ENCODE measurements around the gene RNF5. TPM values are rescaled to one million over a fixed set of nuclear protein-coding genes. Genes with fewer than 3 reads are reported as not detected.

Gene RNF5
- total and polyA plus RNA-seq, 9 of the 15 experiments (the other 6 are each of a cell fraction or from before 2014, with no cell fraction given), result 62.2 to 245 (median 129) TPM

DNA sequence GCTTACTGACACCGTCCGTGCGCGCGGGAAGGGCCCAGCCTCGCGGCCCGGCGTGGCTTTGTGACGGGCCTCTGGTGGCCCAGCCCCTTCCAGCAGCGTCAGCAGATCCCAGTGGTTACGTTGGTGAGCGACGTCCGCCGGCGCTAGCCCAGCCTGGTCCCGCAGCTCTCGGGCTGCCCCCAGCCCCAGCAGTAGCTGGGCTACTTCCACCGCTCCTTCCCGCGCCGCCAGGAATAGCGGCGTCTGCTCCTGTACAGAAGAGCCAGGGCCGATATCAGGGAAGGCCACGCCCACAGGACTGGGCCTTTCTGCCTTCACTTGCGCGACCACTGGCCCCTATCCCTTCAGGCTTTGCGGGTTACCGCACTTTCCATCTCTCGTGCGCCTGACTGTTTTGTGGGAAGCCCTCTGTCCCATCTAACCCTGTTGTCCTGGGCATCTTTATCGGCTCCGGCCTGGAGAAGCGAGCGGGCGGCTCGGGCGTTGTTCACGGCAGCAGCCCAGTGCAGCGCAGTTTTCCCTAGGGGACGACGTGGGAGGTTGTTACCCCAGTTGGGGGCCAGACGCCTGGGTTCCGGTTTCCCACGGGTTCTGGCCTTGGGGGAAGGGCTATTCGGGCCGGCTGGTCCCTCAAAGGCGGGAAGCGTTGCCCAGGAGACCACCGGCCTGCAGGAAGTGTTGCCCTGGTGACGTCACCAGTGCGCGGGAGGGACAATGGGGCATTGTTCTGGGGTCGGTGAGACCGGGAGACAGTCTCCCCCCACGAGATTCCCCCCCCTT lies 17.9 kb downstream of the RNF5 start (continued):
- TF ChIP-seq, protein P1, sequence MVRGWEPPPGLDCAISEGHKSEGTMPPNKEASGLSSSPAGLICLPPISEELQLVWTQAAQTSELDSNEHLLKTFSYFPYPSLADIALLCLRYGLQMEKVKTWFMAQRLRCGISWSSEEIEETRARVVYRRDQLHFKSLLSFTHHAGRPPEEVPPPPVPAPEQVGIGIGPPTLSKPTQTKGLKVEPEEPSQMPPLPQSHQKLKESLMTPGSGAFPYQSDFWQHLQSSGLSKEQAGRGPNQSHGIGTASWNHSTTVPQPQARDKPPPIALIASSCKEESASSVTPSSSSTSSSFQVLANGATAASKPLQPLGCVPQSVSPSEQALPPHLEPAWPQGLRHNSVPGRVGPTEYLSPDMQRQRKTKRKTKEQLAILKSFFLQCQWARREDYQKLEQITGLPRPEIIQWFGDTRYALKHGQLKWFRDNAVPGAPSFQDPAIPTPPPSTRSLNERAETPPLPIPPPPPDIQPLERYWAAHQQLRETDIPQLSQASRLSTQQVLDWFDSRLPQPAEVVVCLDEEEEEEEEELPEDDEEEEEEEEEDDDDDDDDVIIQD (CRISPR knock-in tag; IDR thresholded peaks at IDR 0.05), result no peak
- TF ChIP-seq MAFK (IDR thresholded peaks at IDR 0.05; ENCODE audit: low read length) (peak; percentile 87), E2F3 (CRISPR knock-in tag; IDR thresholded peaks at IDR 0.05) (peak; percentile 90), KDM2B (CRISPR knock-in tag; IDR thresholded peaks at IDR 0.05) (no peak), ZNF778 (CRISPR knock-in tag; IDR thresholded peaks at IDR 0.05) (no peak), CCAR2 (IDR thresholded peaks at IDR 0.05; ENCODE audit: low read depth, low read length) (no peak), ZNF444 (CRISPR knock-in tag; IDR thresholded peaks at IDR 0.05) (no peak), MYC (IDR thresholded peaks at IDR 0.05; ENCODE audit: low read depth, low read length) (peak; percentile 98), MYC (CRISPR knock-in tag; IDR thresholded peaks at IDR 0.05; ENCODE audit: borderline replicate concordance, low read depth) (peak; percentile 72; the same call in 1 of the 2 replicates), SUPT5H (IDR thresholded peaks at IDR 0.05) (peak; percentile 96), ZNF316 (IDR thresholded peaks at IDR 0.05) (peak; percentile 99), ETV5 (CRISPR knock-in tag; IDR thresholded peaks at IDR 0.05; ENCODE audit: low read depth) (peak; percentile 18; the same call in 1 of the 2 replicates), ZNF121 (CRISPR knock-in tag; conservative IDR thresholded peaks at IDR 0.05) (no peak), XRCC3 (IDR thresholded peaks at IDR 0.05) (no peak)
- TF ChIP-seq, protein P2, sequence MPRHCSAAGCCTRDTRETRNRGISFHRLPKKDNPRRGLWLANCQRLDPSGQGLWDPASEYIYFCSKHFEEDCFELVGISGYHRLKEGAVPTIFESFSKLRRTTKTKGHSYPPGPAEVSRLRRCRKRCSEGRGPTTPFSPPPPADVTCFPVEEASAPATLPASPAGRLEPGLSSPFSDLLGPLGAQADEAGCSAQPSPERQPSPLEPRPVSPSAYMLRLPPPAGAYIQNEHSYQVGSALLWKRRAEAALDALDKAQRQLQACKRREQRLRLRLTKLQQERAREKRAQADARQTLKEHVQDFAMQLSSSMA (CRISPR knock-in tag; IDR thresholded peaks at IDR 0.05), result no peak; the same call in 1 of the 2 replicates
- TF ChIP-seq, protein P3, sequence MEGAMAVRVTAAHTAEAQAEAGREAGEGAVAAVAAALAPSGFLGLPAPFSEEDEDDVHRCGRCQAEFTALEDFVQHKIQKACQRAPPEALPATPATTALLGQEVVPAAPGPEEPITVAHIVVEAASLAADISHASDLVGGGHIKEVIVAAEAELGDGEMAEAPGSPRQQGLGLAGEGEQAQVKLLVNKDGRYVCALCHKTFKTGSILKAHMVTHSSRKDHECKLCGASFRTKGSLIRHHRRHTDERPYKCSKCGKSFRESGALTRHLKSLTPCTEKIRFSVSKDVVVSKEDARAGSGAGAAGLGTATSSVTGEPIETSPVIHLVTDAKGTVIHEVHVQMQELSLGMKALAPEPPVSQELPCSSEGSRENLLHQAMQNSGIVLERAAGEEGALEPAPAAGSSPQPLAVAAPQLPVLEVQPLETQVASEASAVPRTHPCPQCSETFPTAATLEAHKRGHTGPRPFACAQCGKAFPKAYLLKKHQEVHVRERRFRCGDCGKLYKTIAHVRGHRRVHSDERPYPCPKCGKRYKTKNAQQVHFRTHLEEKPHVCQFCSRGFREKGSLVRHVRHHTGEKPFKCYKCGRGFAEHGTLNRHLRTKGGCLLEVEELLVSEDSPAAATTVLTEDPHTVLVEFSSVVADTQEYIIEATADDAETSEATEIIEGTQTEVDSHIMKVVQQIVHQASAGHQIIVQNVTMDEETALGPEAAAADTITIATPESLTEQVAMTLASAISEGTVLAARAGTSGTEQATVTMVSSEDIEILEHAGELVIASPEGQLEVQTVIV (CRISPR knock-in tag; IDR thresholded peaks at IDR 0.05; ENCODE audit: borderline replicate concordance), result no peak
- TF ChIP-seq, protein P4, sequence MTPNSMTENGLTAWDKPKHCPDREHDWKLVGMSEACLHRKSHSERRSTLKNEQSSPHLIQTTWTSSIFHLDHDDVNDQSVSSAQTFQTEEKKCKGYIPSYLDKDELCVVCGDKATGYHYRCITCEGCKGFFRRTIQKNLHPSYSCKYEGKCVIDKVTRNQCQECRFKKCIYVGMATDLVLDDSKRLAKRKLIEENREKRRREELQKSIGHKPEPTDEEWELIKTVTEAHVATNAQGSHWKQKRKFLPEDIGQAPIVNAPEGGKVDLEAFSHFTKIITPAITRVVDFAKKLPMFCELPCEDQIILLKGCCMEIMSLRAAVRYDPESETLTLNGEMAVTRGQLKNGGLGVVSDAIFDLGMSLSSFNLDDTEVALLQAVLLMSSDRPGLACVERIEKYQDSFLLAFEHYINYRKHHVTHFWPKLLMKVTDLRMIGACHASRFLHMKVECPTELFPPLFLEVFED (CRISPR knock-in tag; conservative IDR thresholded peaks at IDR 0.05), result peak; percentile 78; the same call in 1 of the 2 replicates
- TF ChIP-seq, protein P5, sequence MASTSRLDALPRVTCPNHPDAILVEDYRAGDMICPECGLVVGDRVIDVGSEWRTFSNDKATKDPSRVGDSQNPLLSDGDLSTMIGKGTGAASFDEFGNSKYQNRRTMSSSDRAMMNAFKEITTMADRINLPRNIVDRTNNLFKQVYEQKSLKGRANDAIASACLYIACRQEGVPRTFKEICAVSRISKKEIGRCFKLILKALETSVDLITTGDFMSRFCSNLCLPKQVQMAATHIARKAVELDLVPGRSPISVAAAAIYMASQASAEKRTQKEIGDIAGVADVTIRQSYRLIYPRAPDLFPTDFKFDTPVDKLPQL (IDR thresholded peaks at IDR 0.05; ENCODE audit: extremely low read depth, insufficient read length), result no peak
- TF ChIP-seq, protein P6, sequence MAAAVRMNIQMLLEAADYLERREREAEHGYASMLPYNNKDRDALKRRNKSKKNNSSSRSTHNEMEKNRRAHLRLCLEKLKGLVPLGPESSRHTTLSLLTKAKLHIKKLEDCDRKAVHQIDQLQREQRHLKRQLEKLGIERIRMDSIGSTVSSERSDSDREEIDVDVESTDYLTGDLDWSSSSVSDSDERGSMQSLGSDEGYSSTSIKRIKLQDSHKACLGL (CRISPR knock-in tag; IDR thresholded peaks at IDR 0.05; ENCODE audit: borderline replicate concordance, poor library complexity, severe bottlenecking), result no peak
- TF ChIP-seq, protein P7, sequence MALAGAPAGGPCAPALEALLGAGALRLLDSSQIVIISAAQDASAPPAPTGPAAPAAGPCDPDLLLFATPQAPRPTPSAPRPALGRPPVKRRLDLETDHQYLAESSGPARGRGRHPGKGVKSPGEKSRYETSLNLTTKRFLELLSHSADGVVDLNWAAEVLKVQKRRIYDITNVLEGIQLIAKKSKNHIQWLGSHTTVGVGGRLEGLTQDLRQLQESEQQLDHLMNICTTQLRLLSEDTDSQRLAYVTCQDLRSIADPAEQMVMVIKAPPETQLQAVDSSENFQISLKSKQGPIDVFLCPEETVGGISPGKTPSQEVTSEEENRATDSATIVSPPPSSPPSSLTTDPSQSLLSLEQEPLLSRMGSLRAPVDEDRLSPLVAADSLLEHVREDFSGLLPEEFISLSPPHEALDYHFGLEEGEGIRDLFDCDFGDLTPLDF (CRISPR knock-in tag; IDR thresholded peaks at IDR 0.05), result peak; percentile 97

All from K562 (cell line).